Activated CD4-positive, alpha-beta T cell treated with anti-CD3 and anti-CD28 coated beads for 1 hour (primary cell): ENCODE measurements around the gene HNRNPH1.

Source experiments
- DNase-seq: peaks from one replicate; pipeline ENCODE4 v3.0.0-alpha.2; 2020

Gene HNRNPH1

DNA sequence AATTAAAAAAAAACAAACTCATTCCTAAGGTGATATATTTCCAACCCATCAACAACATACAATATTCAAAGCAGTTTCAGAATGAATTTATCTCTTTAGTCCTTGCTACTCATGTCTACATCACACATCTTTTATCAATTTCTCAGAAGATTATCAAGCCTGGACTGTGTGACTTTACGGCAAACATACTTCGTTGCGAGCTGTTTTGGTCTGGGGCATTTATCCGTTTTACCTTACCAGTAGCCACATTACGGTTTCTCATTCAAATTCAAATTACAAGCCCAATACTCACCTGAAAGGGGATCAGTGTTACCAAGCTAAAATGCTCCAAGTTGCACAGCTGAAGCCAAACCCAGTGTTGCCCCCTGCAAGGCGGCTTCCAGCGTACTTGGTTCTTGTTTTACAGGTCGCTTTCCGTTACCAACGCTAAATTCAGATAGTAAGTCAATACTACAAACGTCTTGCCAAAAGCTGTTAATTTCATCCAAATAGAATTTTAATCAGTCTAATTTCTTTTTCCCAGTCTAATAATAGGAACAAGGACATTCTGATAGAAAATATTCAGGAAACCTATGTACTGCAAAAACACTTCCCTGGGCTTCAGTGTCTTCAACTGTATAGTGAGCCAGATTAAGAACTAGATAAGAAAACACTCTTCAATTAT, 1.8 kb downstream of the HNRNPH1 start:
- no peak for DNase-seq

- no peak for DNase-seq
Measured at GRCh38 chr5:179620703-179621350, 2.6 kb downstream of the HNRNPH1 start.

DNA sequence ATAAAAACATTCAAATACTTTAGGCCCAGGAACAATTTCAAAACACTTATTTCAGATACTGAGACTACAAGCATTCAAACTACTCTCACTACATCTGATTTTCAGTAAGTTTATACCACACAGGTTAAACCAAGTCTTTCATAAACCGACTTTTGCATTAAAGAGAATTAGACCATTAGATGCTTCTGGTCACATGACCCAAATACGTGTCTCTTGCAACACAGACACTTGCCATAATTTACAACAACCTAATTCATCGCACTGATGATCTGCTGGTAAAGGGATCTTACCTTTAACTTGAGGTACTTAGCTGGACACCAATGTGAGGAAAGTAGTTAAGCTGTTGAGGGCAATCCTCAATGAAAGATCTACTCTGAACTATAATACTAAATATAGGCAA, 3.2 kb downstream of the HNRNPH1 start:
- no peak for DNase-seq

DNA sequence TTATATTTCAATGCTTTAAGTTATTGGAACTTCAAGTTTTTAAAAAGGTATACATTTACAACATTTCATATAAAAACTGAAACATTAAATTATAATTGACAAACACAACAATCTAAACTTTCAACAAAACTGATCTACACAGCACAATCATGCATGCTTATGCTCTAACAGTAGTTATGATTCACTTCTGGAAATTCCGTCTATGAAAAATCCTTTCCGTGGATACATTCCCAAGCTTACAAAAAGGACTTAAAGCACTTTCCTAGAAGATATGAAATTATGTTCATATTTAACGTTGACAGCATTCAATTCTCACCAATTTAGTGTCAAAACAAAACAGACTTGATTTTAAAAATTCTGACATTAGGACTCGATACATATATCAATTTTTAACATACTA, 3.7 kb downstream of the HNRNPH1 start:
- DNase-seq, result no peak

- no peak for DNase-seq
Measured at GRCh38 chr5:179618923-179619554, 4.4 kb downstream of the HNRNPH1 start.

GRCh38 chr5:179617930-179618329, 5.5 kb downstream of the HNRNPH1 start:
- DNase-seq, result no peak

DNA sequence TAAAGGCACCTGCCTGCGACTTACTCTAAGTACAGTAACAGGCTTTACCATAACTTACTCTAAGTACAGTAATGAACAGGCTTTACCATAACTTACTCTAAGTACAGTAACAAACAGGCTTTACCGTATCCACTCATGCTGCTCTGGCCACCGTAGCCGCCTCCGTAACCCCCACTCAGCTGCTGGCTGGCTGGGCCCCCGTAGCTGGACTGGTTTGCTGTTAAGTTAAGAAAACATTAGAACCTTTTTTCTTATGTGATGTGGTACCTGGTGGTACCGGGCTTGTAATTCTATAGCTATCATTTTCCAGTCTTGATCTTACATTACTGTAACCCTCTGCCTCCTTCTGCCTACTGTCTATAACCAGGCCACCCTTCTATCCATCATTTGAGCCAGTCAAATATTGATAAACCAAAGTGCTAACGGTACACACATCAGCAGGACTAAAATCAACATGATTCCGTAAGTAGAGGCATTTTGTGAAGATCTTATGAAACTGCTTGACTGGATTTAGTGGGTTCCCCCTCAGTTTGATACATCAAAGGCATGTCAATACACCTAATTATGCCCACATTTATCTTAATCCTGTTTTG, 7.4 kb downstream of the HNRNPH1 start:
- DNase-seq, result no peak

- no peak for DNase-seq
Measured at GRCh38 chr5:179615203-179615602, 8.3 kb downstream of the HNRNPH1 start.

DNA sequence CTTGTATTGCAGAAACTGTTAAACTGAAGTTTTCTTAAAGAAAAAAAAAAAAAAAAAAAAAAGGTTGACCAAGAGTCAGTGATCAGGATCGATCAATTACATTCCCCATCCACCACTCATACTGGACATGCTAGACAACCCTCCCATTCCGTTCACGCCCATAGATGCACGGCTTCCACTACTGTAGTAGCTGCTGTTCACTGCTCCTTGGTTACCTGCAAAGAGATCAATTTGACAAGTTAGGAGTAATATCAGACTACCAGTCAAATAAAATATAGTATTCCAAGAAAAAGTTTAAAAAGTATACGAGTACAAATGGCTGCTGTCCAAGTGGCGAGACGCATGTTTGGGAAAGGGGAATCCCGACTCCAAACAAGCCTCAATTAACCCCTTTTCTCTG, 8.7 kb downstream of the HNRNPH1 start:
- DNase-seq, result no peak

- DNase-seq, result no peak
Measured at GRCh38 chr5:179613460-179614071, 9.9 kb downstream of the HNRNPH1 start.

DNA sequence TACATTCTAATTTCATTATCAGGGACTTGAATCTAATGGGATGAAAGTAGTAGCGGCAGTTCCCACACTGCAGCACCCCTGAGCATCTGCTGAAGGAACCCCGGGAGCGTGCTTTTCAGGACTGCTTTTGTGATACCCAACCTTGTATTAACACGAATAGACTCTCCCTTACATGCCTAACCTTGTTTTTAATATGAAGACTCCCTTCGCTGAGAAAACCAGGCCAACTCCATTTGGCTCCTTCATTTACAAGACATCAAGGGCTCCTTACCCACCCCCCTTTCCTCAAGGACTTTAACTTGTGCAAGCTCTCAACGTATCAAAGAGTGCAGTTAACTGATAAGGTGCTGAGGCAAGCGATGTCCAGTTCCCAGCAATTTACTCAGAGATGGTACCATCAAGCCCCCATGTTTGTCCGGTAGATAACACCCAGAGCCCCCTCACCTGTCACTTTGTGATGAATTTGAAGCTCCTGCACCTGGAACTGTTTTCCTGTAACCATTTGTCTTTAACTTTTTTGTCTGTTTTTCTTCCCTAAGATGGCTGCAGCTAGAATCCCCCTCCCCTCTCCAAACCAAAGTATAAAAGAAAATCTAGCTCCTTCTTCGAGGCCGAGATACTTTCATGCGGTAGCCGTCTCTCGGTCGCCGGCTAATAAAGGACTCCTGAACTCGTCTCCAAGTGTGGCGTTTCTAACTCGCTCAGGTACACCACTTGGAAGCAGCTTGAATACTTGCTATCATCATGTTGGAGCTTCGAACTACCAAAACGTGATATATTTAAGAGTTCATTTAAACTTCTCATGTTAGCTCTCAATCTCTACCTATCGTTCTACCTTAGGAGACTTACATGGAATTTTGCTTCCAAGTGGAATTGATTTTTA, 10.7 kb downstream of the HNRNPH1 start:
- DNase-seq, result no peak

DNA sequence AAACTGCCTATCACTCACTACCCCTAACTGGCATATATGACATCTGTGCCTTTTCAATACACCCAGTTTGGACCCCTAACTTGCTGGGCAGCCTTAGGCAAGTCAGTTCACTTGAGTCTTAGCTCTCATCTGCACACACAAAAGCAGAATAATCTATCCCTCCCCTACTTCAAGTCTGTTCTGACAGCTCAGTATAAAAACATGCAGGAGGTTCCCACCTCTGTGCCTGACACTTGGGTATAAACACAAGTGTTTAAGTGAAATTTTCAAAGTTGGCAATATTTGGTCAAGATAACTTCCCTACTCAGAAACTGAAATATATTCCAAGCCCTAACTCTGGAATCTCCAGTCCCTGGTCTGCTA, 12.6 kb downstream of the HNRNPH1 start:
- no peak for DNase-seq

GRCh38 chr5:179610109-179610902, 13.2 kb downstream of the HNRNPH1 start:
- no peak for DNase-seq

- DNase-seq, result no peak
Measured at GRCh38 chr5:179609834-179610108, 13.7 kb downstream of the HNRNPH1 start.

DNA sequence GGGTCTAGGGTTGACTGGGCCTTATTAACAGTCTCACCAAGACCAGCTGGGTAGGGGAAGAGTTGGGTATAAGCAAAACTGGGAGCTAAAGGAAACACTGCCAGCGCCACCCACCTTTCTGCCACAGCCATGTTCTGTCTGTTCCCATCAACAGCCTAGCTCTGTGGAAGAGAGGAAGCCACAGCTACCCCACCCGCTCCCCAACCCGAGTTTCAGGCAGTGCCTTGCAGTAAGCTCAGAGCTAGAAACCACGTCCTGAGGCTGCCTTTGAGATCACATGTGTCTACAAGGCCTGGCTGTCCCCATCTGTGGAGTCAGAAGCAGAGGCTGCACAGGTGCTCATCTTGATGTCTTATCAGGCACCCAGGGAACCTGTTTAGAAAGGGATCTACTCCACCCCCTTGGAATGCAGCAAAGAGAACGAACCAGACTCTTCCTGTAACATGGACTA, 15.3 kb downstream of the HNRNPH1 start:
- no peak for DNase-seq

DNA sequence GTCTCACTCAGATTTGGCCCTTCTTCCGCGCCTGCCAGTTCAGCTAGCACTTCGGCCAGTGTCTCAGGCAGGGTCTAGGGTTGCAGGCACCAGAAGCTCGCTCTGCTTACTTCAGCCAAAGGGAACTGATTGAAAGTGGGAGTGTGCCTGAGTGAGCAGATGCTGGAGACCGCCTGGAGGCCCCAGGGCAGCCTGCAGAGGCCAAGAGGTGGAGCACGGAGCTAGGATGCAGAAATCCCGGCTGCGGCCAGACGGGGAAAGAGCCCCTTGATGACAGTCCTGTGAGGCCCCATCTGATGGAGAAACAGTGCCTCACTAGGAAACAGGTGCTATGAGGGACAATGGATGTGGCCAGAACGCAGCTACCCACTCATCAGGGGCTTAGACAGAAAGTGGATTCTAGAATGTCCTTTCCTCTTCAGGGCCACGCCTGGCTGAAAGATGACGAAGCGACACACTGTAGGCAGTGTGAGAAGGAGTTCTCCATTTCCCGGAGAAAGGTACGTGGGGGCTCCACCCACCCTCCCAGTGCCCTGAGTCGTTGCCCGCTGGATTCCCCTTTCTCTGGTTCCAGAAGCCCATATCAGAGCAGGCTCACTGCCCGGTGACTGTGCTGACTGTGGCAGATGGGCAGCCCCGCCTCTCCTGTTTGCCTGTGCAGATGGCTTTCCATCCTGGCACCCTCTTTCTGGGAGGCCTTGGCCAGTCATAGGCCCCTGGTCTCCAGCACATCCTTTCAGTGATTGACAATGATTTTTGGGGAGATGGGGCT, 16.1 kb downstream of the HNRNPH1 start:
- no peak for DNase-seq

- no peak for DNase-seq
Measured at GRCh38 chr5:179606910-179607159, 16.6 kb downstream of the HNRNPH1 start.

DNA sequence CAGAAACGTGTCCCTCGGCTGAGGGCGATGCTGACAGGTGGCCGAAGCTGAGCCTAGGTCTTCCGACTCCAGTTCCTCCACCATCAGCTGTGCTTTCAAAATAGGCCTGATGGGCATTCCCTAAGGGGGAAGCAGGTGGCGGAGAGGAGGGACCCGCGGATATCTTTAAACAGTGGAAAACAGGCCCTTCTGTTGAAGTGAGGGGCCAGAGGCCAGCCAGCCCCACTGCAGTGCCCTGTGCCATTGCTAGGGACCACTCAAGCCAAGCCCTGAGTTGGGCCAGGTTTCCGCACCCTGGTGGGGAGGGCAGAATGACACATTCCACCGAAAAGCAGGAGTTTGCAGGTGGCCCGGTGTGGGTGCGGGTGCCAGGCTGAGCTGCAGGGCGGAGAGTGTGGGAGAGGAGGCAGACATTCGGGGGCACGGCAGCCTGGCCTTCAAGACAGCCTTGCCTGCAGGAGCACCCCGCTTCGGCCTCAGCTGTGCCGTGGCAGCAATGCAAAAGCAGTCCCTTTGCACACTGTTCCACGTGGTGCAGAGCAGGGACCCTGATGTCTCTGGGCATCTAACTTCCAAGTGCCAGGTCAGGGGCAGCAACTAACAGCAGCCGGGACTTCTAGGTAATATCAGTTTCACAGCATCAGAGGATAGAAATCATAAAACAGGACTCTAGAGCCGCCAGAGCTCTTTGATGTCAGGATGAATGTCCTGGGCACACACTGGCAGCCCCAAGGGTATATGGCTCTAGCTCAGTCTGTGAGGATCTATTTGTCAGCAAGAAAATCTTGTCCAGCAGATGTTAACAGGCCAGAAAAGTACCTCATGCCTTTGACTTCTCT, 17.2 kb downstream of the HNRNPH1 start:
- no peak for DNase-seq

GRCh38 chr5:179605026-179605833, 18.2 kb downstream of the HNRNPH1 start:
- no peak for DNase-seq

DNA sequence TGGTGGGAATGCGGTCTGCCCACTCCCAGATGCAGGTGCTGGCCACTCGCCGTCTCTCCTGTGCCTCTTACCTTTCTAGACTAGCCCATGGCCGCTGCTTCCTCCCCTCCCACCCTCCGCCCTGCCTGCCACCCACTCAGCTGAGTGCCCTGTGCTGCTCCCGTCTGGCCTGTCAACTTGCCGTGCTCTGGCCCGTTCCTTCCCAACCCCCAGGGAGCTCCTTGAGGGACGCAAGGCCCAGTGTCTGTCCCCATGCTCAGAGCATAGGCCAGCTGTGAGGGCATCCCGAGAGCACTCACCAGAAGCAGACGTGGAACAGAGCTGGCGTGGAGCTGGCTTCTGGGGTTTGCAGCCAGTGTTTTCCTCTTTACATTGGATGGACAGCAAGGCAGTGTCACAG, 20.2 kb downstream of the HNRNPH1 start:
- DNase-seq, result no peak
